Measurements from ENCODE around the gene ALK.

ALK gene

DNA sequence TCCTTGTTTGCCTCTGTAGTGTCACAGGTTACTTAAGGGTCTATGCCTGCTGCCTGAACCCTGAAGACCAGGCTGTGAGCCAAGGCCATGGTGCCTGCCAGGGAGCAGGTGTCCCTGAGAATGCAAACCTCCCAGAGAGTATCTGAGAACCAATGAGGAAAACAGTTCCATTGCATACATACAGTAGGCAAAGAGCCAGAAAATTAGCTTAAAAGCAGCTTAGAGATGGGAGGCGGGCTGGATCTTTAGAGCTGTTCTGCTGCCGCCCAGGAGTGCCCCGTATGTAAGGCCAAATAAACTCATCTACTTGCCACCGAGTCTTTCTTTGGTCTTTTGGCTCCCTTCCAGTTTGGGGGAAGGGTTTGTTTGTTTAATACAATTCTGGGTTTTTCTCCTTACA lies 478.2 kb downstream of the ALK start:
- no peak for DNase-seq (ENCODE audit: low read depth)
- TF ChIP-seq, protein P1, sequence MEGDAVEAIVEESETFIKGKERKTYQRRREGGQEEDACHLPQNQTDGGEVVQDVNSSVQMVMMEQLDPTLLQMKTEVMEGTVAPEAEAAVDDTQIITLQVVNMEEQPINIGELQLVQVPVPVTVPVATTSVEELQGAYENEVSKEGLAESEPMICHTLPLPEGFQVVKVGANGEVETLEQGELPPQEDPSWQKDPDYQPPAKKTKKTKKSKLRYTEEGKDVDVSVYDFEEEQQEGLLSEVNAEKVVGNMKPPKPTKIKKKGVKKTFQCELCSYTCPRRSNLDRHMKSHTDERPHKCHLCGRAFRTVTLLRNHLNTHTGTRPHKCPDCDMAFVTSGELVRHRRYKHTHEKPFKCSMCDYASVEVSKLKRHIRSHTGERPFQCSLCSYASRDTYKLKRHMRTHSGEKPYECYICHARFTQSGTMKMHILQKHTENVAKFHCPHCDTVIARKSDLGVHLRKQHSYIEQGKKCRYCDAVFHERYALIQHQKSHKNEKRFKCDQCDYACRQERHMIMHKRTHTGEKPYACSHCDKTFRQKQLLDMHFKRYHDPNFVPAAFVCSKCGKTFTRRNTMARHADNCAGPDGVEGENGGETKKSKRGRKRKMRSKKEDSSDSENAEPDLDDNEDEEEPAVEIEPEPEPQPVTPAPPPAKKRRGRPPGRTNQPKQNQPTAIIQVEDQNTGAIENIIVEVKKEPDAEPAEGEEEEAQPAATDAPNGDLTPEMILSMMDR (IDR thresholded peaks at IDR 0.05; ENCODE audit: control insufficient read depth, extremely low read depth, insufficient read depth): no peak

DNA sequence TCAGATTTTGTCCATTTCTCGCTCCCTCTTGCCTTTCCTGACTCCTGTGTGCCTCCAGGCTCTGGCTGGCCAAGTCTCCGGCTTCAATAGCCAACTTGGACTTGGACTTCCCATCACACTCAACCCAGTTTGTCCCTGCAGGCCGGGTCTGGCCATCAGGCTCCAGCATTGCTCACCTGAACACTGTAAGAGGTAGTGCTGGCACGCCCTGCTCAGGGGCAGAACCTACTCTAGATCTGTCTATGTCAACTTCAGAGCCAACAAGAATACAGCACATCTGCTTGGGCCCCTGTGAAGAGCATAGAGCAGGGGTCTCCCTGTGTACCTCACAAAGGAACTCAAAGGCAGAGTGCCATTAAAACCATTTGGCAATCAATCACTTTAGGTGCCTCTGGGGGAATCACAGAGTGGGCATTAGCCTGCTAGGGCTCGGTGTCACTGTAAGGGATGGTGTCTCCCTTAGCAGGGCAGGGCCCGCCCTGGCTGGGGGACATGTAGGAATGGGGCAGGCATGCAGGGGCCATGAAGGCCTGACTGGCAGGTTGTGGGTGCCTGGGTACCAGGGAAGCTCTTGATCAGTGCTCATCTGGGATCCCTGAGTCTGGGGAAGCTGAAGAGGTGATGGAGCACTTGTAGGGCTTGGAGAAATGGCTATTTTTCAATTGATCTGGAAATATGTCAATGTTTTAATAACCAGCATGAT lies 480.3 kb downstream of the ALK start:
- H3K4me3 ChIP-seq (ENCODE audit: low read depth, low read length): no peak overlapping the region
- TF ChIP-seq, protein P1 (IDR thresholded peaks at IDR 0.05; ENCODE audit: control insufficient read depth, extremely low read depth, insufficient read depth): no peak
- no peak for DNase-seq (ENCODE audit: low read depth)

More for the DNA sequence above, 478.2 kb downstream of the ALK start:
- no peak overlapping the region for H3K4me3 ChIP-seq (ENCODE audit: low read depth, low read length)

DNA sequence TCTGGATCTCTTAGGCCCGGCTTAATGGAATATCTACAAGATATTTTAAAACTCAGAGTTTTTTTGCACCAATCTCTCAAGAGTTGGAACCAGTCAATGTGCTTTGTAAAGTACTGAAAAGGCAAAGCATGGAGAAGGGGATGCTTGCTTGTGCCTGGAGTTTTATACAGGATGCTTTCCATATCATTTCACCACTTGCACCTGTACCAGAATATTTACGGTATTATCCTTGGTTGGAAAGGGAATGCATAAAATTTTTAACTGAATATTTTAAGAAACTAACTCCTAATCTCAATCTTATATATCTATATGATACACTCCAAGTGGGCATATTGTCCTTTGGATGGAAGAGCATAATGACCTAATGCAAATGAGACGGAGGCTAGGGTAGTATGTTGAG lies 487.5 kb downstream of the ALK start:
- DNase-seq (ENCODE audit: low read depth): no peak
- no peak overlapping the region for H3K4me3 ChIP-seq (ENCODE audit: low read depth, low read length)
- TF ChIP-seq, protein P1 (IDR thresholded peaks at IDR 0.05; ENCODE audit: control insufficient read depth, extremely low read depth, insufficient read depth): no peak

DNA sequence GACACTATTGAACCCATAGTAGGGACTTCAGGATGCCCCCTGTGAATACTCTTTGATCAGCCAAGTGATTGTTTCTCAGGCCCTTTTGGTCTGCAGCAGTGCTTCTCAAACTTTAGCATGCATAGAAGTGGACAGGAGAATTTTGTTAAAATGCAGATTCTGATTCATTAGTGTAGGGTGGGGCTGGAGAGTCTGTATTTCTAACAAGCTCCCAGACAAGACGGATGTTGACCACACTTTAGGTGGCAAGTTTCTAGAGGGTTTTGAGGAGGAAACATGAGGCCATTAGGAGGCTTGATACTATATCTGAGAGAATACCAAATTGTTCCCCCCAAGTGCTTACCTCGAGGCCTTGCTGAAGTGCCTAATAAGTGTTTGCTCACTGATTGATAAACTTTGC lies 488.3 kb downstream of the ALK start:
- DNase-seq (ENCODE audit: low read depth): no peak
- TF ChIP-seq, protein P1 (IDR thresholded peaks at IDR 0.05; ENCODE audit: control insufficient read depth, extremely low read depth, insufficient read depth): no peak
- H3K4me3 ChIP-seq (ENCODE audit: low read depth, low read length): no peak overlapping the region

DNA sequence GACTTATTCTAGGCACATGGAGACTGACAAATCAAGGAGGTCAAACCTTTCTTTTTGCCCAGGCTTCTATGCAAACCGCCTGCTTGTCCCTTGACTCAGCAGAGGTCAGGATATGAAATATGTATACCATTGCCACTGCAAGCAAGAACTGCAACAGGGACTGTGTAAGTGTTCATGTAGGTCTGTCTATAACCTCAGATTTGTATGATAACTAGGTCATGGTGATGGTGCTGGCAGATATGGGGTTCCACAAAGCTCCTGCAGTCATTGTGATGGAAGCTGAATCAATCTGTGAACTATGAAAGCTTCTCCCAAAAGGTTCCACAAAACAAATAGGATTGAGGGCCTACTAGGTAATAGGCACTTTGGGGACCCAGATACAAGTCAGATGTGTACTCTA lies 489.9 kb downstream of the ALK start:
- DNase-seq (ENCODE audit: low read depth): no peak
- TF ChIP-seq, protein P1 (IDR thresholded peaks at IDR 0.05; ENCODE audit: control insufficient read depth, extremely low read depth, insufficient read depth): no peak
- no peak overlapping the region for H3K4me3 ChIP-seq (ENCODE audit: low read depth, low read length)

DNA sequence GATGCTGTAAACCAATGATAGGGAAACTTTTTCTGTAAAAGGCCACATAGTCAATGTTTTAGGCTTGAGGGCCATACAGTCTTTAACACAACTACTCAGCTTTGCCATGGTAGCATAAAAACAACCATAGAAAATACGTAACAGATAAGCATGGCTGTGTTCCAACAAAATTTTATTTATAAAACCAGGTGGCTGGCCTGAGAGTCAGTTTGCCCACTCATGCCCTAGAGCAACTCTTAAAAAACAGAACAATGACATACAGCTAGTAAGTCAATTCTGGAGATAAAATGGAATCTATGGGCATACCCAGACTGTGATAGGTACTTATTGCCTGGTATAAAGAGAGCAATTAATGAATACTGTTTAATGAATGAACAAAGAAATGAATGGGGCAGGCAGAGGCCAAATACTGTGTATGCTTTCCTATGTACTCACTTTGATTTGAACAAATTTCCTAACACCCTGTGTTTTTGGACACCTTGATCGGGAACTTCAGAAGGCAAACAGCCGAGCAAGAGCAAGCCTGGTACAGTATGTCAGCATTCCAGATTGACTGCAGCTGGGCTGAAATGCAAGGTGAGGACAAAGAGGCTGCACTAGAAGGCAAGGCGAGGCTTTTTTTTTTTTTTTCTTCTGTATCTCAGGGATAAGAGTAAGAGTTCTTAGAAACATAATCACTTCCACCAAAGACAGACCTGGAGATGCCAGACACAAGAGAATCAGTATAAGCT lies 490.8 kb downstream of the ALK start:
- DNase-seq (ENCODE audit: low read depth): no peak
- no peak overlapping the region for H3K4me3 ChIP-seq (ENCODE audit: low read depth, low read length)
- TF ChIP-seq, protein P1 (IDR thresholded peaks at IDR 0.05; ENCODE audit: control insufficient read depth, extremely low read depth, insufficient read depth): no peak
